Measurements from ENCODE around the gene PBRM1.

Gene PBRM1

DNA sequence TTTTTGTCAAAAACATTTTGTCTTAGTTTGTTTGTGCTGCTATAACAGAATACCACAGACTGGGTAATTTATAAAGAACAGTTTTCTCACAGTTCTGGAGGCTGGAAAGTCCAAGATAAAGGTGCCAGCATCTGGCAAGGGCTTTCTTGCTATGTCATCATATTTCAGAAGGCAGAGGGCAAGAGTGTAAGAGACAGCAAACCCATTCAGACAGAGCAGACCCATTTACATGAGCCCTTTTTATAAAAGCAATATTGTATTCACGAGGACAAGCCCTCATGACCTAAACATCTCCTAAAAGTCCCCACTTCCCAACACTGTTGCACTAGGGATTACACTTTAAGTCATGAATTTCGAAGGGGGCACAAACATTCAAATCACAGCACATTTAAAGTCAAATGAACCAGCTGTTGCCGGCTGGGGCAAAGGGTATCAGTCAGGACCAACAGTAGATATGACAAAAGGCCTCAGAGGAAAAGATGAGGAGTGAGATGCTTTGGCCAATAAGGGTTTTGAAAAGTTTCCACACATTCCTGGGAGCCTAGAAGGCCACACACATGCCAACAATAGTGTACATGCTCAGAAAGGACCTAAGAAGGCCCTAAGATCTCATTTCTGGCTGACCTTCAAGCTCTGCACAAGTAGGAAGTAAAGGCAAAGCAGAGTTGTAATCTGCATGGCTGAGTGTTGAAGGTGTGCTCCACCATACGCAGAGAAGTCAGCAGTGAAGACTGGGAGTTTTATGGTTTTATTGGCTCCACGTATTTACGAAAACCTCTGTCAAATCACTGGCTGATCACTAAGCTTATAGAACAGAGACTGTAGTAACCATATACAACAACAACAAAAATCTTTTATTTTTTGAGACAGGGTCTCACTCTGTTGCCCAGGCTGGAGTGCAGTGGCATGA is 111.4 kb downstream of the PBRM1 start:
- no peak for DNase-seq (ENCODE audit: low read depth in 3 of 3, low spot score in 1 of 3)

DNA sequence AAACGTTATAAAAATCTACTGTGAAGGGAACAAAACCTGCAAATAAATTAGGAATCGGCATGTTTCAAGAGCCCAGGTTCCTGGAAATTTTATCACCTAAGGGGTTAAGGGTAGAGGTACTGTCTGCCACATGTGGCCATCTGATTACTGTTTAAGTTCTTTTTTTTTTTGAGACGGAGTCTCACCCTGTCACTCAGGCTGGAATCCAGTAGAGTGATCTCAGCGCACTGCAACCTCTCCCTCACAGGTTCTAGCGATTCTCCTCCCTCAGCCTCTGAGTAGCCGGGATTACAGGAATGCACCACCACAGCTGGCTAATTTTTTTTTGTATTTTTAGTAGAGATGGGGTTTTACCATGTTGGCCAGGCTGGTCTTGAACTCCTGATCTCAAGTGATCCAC is 113.5 kb downstream of the PBRM1 start:
- no peak for DNase-seq (ENCODE audit: low read depth in 3 of 3, low spot score in 1 of 3)

DNA sequence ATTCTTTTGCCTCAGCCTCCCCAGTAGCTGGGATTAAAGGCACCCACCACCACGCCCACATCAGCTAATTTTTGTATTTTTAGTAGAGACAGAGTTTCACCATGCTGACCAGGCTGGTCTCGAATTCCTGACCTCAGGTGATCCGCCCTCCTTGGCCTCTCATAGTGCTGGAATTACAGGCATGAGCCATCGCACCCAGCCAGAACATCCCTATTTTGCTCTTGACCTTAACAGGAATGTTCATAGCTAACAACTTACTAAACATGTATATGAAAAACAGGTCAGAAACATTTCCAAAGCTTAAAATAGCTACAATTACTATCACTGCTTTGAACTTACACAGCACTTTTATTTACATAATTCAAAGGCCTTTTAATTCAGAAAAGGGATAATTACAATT is 115.6 kb downstream of the PBRM1 start:
- DNase-seq (ENCODE audit: low read depth in 3 of 3, low spot score in 1 of 3), result no peak

DNA sequence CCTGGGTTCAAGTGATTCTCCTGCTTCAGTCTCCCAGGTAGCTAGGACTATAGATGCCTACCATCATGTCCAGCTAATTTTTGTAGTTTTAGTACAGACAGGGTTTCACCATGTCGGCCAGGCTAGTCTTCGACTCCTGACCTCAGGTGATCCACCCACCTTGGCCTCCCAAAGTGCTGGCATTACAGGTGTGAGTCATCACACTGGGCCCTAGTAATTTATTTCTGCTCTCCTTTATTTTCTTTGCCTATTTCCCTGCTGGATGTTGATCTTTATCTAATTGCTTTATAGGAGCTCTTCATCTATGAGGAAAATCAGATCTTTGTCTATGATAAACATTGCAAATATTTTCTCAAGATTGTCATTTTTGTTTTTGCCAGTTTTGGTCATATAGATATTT is 117.6 kb downstream of the PBRM1 start:
- DNase-seq (ENCODE audit: low read depth in 3 of 3, low spot score in 1 of 3), result no peak

GRCh38 chr3:52563984-52564383 is 121.7 kb downstream of the PBRM1 start:
- no peak for DNase-seq (ENCODE audit: low read depth in 3 of 3, low spot score in 1 of 3)

DNA sequence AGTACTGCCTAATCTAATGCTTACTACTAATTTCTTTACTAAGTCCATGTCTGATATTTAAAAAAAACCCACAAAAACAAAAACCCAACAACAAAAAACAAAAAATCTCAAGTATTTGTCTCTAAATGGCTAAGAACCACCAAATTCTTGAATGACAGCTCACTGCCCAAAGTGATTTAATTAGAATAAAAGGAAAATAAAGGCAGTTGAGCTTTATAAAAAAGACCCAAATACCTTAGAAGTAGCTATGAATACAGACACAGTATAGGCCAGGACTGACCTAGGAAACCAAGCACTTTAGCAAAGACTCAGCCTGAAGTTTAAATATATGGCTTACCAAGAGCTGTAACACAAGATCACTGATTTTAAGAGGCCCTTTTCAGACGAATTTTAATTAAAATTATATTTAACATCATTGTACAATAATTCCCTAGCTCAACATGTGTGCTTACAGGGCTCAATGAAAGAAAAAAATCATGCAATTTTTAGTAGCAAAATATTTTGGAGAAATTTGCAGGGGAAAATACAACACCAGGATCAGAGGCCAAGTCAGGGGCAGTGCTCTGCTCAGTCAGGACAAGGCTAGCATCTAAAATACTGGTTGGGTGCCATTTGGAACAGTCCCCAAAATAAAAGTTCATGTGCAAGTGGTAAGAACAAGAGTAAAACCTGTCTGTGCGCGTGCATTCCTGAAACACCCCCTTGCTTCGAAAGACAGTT is 124.5 kb downstream of the PBRM1 start:
- no peak for DNase-seq (ENCODE audit: low read depth in 3 of 3, low spot score in 1 of 3)

- DNase-seq (ENCODE audit: low read depth in 3 of 3, low spot score in 1 of 3), result no peak
These were observed 127.3 kb downstream of the PBRM1 start for GRCh38 chr3:52558436-52558835.

- DNase-seq (ENCODE audit: low read depth in 3 of 3, low spot score in 1 of 3), result no peak
These were observed 128.4 kb downstream of the PBRM1 start for GRCh38 chr3:52557011-52557960.

DNA sequence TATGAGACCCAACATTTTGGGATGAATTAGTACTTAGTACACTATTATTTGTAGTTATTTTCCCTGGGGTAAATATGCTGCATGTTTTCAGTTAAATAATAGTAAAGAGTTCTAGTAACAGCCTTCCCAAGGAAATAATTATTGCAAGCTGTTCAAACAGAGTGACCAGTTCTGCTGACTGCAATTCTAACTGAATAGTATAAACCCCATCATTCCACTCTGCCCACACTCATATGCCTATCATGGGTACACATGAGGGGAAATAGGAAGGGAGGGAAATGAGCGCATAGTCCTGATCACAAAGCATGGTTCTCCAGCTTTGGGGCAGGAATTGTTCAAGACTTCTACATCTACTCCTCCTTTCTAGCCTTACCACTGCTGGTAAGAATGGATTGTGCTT is 130.7 kb downstream of the PBRM1 start:
- DNase-seq (ENCODE audit: low read depth in 3 of 3, low spot score in 1 of 3), result no peak

- no peak for DNase-seq (ENCODE audit: low read depth in 3 of 3, low spot score in 1 of 3)
These were observed 131.5 kb downstream of the PBRM1 start for GRCh38 chr3:52554026-52554755.

DNA sequence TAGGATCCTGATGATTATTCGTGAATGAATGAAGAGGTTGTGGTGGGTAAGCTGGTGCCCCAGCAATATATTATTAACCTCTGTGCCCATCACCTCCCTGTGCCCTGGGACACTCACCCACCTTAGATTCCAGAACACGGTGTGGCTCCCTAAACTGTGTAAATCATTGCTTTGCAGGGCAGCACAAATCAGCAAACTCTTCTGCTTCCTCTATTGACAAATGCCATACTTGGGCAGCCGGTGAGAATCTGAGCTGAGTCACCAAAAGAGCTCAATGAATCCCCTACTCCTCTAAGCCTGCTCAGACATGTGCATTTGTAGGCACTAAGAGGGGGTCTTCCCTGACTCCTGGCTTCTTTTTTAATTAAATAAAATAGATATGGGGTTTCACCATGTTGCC is 133.6 kb downstream of the PBRM1 start:
- no peak for DNase-seq (ENCODE audit: low read depth in 3 of 3, low spot score in 1 of 3)

DNA sequence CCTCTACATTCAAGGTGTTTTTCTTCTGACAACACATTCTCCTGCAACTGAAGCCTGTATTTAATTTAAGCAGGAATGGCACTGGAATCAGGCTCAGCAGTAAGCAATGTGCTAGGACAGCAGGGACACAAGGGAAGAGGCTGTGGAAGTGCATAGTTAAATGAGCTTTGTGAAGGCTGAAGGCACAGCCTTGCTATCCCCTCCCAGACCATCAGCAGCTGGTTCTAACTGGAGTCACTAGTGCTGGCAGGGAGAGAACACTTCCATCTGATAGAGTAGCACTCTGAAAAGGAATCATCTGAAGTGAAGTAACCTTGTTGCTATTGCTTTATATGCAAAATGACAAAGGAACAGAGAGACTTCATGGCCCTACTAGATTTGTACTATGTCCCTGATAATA is 134.6 kb downstream of the PBRM1 start:
- DNase-seq (ENCODE audit: low read depth in 3 of 3, low spot score in 1 of 3), result no peak

- no peak for DNase-seq (ENCODE audit: low read depth in 3 of 3, low spot score in 1 of 3)
These were observed 138.6 kb downstream of the PBRM1 start for GRCh38 chr3:52547143-52547542.

DNA sequence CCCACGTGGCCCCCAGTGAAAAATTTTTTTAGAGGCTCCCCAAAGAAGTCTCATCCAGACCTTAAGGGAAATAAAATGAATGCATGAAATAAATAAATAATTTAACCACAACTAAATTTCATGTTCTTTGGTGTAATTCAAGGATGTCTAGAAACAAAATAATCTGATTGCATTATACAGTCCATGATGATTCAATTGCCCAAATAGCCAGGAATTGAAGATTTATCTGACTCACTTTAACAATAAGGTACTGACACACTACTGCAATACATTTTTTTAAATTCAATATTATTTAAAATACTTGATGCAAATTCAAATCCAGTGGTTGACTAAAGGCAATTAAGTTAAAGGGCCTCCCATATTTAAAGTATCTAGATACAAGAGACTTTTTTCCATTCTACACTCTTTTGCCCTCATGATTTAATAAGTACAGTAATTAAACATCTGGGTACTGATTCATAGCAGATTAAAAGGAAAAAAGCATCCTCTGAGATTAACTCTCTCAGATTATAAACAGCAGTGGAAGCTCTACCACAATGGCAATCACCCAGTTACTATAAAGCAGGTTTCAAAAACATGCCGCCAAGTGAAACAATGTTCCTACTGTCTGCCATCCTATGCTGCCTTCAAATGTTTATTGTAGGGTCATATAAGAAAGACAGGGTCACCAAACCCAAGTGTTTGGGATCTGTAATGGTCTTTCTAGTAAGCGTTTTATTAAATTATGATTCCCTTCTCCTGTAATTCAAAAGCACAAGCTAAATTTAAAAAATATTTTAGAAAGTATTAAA is 139.4 kb downstream of the PBRM1 start:
- no peak for DNase-seq (ENCODE audit: low read depth in 3 of 3, low spot score in 1 of 3)

DNA sequence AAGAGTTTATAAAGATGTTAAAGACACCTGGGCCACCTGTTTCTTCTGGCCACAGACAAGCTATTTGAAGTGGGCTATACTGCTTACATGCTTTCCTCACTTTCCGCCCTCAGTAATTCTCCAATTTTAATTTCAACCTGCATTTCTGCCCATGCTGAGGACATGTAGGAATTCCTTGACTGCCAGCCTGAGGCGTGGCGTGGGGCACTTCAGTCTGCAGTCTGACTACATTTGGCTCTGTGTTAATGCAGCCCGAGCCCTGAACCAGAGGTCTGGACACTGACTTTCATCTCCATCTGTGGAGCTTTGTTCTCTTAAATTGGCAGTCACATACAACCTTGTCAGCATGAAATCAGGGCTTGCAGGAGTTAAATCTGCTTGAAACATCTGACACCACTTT is 140.8 kb downstream of the PBRM1 start:
- DNase-seq (ENCODE audit: low read depth in 3 of 3, low spot score in 1 of 3), result no peak

DNA sequence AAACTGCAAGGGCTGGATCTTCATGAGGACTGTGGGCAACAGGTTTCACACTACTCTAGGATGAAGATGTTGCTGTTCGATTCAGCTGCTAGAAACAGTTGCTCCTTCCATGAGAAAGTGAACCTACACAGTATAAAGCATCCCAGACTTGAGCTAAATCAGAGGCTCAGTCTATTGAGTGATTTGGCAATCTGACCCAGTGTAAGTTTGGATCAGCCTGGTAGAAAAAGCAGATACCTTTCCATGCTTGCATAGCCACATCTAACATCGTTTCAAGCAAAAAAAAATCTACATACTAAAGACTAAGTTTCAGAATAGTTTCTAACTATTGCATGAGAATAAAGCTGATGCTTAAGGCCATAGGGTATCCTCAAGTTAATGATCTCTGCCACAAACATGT is 144.7 kb downstream of the PBRM1 start:
- no peak for DNase-seq (ENCODE audit: low read depth in 3 of 3, low spot score in 1 of 3)

- no peak for DNase-seq (ENCODE audit: low read depth in 3 of 3, low spot score in 1 of 3)
These were observed 146.6 kb downstream of the PBRM1 start for GRCh38 chr3:52539010-52539653.

DNA sequence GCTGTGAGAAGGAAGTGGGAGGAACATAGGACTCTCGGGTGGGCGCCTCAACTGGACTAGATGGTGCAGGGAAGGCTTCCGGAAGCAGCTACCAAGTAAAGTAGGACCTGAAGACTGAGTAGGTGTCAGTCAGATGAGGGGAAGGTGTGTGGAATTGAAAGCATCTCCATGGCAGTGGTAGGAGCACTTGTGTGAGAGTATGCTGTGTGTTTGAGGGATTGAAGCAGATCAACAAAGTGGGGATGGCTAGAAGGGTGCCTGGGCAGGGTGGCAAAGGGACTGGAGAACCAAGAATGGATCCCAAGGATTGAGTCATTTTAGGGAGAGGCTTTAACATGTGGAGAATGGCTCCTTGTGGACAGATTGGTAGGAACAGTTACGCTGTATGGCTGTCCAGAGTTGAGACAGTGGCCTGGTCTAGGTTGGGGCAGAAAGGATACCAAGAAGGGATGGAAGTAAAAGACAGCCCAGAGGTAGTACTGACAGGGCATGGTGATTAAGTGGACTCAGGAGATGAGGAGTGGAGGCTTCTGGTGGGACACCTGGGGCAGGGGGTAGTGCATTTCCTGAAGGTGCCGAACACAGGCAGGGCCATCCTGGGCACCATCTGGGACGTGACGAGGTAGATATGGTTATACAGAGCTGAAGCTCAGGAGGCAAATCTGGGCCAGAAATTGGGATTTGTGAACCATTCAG is 147.8 kb downstream of the PBRM1 start:
- no peak for DNase-seq (ENCODE audit: low read depth in 3 of 3, low spot score in 1 of 3)

DNA sequence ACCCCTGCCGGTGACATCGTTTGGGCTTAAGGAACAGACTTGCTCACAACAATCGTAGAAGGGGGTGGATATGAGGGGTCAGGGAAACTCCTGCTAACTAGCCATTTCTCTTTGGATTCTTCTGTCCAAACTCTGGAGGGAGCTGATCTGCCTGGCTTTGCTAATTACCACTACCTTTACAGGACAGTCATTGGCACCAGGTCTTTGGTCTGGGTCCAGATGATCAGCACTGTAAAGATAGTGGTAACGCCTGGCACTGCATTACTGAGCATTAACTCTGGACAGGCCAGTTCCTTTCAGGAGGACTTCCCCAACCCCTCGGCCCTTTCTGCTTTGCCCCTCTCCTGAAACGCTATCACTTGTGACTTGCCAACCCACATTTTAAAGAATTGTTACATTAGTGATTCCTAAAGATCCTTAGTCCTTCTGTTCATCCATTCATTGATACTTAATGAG is 148.5 kb downstream of the PBRM1 start:
- DNase-seq (ENCODE audit: low read depth in 3 of 3, low spot score in 1 of 3), result no peak
